Caco-2 (cell line): ENCODE results near the gene WBP1L. TPM values are rescaled to one million over a fixed set of nuclear protein-coding genes. Genes with fewer than 3 reads are reported as not detected.

Experiments used
- BruUV-seq: library from RNA; stranded (reverse); fragments of 400-500 nt; replicated peaks from 2 replicates; lab custom pipeline; 2021; lab: Mats Ljungman, UMichigan
- CTCF ChIA-PET: fragments of 300-600 bp; sonication (Branson Sonifier 250); formaldehyde crosslinking; loops from one replicate; lab custom pipeline; 2022; ENCODE audit warnings: antibody characterized with exemption; lab: Charles Lee
- POLR2A ChIA-PET: fragments of 300-600 bp; sonication (Branson Sonifier 250); formaldehyde crosslinking; loops from one replicate; lab custom pipeline; 2022; ENCODE audit warnings: antibody characterized with exemption; lab: Charles Lee
- DNase-seq, 2 experiments: peaks; one replicate each; pipeline versions ENCODE4 v3.0.0 to v3.0.0-alpha.2; 2020 to 2022
- H3K27me3 ChIP-seq: replicated peaks from 2 replicates; pipeline ENCODE4 v1.6.0; 2011; ENCODE audit warnings: low read length; ENCODE audit not compliant: control insufficient read depth, insufficient read depth
- H3K36me3 ChIP-seq: 2 replicates; pipeline ENCODE4 v1.5.1; 2011; ENCODE audit warnings: low read length; ENCODE audit not compliant: control insufficient read depth, insufficient read depth
- H3K4me1 ChIP-seq: fragments of 250-450 bp; sonication (Bioruptor Pico); 2 replicates; pipeline ENCODE4 v1.5.1; 2020; ENCODE audit warnings: mild to moderate bottlenecking
- H3K4me3 ChIP-seq: 2 replicates; pipeline ENCODE4 v1.5.1; 2011; ENCODE audit warnings: low read depth, mild to moderate bottlenecking, control low read depth, low read length
- H3K9me3 ChIP-seq: fragments of 250-450 bp; sonication (Bioruptor Pico); 2 replicates; pipeline ENCODE4 v1.5.1; 2020; ENCODE audit warnings: mild to moderate bottlenecking, moderate library complexity
- H3K27ac Mint-ChIP-seq: one replicate; pipeline ENCODE4 v1.8.0; 2022; ENCODE audit warnings: mixed read lengths; ENCODE audit not compliant: unreplicated experiment
- H3K27me3 Mint-ChIP-seq: one replicate; pipeline ENCODE4 v1.8.0; 2022; ENCODE audit warnings: mixed read lengths; ENCODE audit not compliant: insufficient read depth, unreplicated experiment
- H3K36me3 Mint-ChIP-seq: one replicate; pipeline ENCODE4 v1.8.0; 2022; ENCODE audit warnings: mild to moderate bottlenecking, mixed read lengths; ENCODE audit not compliant: insufficient read depth, unreplicated experiment
- H3K4me1 Mint-ChIP-seq: one replicate; pipeline ENCODE4 v1.8.0; 2022; ENCODE audit warnings: low read depth, mixed read lengths; ENCODE audit not compliant: unreplicated experiment
- H3K4me3 Mint-ChIP-seq: one replicate; pipeline ENCODE4 v1.8.0; 2022; ENCODE audit warnings: mild to moderate bottlenecking, moderate library complexity, mixed read lengths; ENCODE audit not compliant: unreplicated experiment
- H3K9me3 Mint-ChIP-seq: one replicate; pipeline ENCODE4 v1.8.0; 2022; ENCODE audit warnings: mixed read lengths; ENCODE audit not compliant: unreplicated experiment
- intact Hi-C: fragments of 100-400 bp; cut with micrococcal nuclease; formaldehyde crosslinking; loops from one replicate; pipeline ENCODE4 v1.10.0; 2022; ENCODE audit not compliant: unreplicated experiment
- total RNA-seq: library from RNA; stranded (reverse); gene quantifications from 2 replicates; pipeline ENCODE4 v1.2.3, GENCODE V29; 2022
- TF ChIP-seq, protein P1 (sequence below), 2 experiments: fragments of 200-600 bp in 1 of 2; IDR thresholded peaks; 1 replicate in 1 of 2; 2 replicates in 1 of 2; pipeline versions ENCODE4 v1.5.1 to v1.8.0; 2011 to 2022; ENCODE audit warnings: antibody characterized with exemption in 1 of 2, control low read depth in 1 of 2, inconsistent platforms in 1 of 2, low read depth in 1 of 2, low read length in 1 of 2, mild to moderate bottlenecking in 1 of 2, moderate library complexity in 1 of 2; ENCODE audit not compliant: insufficient read depth in 1 of 2, severe bottlenecking in 1 of 2, unreplicated experiment in 1 of 2

The WBP1L gene
- total RNA-seq, 1 experiment from 2014 or later = 28.2 TPM

DNA sequence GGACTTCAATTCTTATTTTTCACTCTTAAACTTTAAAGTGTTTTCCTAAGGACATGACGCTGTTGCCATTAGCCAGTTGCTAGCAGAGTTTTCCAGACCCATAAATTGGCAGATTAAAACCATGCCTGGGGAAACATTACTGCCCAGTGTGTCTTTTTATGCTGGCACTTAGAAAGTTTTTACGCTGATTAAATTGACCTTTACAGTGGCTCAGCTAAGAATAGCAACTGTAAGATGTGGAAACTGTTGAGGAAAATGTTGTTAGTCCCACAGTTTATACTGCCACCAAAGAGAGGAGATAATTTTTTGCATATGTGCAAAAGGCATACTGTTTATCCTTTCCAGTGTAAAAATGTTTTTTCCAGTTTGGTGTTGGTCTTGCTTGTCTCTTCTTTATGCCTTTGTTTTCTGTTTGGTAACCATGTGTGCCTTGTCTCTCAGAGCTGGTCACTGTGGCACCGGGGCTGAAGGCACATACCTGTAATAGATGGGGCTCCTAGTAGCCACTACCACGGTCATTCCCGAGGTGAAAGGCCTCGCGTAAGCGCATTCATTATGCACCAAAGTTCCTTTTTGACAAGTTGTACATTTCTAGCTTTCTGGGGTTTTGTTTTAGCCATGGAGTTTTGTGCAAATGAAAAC lies 48.1 kb downstream of the WBP1L start:
- Mint-ChIP-seq H3K4me1 (no peaks in the 10 kb centered on the region), H3K9me3 (no peaks in the 10 kb centered on the region), H3K27me3 (no peaks in the 10 kb centered on the region), H3K27ac (no peak overlapping the region), H3K4me3 (no peak overlapping the region), H3K36me3 (no peaks in the 10 kb centered on the region)
- POLR2A ChIA-PET = no interaction called here
- H3K9me3 ChIP-seq = no peaks in the 10 kb centered on the region
- H3K36me3 ChIP-seq = no peaks in the 10 kb centered on the region
- TF ChIP-seq, protein P1, sequence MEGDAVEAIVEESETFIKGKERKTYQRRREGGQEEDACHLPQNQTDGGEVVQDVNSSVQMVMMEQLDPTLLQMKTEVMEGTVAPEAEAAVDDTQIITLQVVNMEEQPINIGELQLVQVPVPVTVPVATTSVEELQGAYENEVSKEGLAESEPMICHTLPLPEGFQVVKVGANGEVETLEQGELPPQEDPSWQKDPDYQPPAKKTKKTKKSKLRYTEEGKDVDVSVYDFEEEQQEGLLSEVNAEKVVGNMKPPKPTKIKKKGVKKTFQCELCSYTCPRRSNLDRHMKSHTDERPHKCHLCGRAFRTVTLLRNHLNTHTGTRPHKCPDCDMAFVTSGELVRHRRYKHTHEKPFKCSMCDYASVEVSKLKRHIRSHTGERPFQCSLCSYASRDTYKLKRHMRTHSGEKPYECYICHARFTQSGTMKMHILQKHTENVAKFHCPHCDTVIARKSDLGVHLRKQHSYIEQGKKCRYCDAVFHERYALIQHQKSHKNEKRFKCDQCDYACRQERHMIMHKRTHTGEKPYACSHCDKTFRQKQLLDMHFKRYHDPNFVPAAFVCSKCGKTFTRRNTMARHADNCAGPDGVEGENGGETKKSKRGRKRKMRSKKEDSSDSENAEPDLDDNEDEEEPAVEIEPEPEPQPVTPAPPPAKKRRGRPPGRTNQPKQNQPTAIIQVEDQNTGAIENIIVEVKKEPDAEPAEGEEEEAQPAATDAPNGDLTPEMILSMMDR (IDR thresholded peaks at IDR 0.05; ENCODE audit: insufficient read depth in 1 of 2, low read depth in 1 of 2, low read length in 1 of 2, severe bottlenecking in 1 of 2, unreplicated experiment in 1 of 2) = no peak
- no peaks in the 10 kb centered on the region for H3K27me3 ChIP-seq
- intact Hi-C loops = no loop called here
- H3K4me1 ChIP-seq = 0 out of 2 replicates have a peak, but pooled peaks cover 4% of the 10 kb centered on the region
- BruUV-seq = no TSS peak
- no peak for DNase-seq
- H3K4me3 ChIP-seq = no peak overlapping the region
- CTCF ChIA-PET = no interaction called here

DNA sequence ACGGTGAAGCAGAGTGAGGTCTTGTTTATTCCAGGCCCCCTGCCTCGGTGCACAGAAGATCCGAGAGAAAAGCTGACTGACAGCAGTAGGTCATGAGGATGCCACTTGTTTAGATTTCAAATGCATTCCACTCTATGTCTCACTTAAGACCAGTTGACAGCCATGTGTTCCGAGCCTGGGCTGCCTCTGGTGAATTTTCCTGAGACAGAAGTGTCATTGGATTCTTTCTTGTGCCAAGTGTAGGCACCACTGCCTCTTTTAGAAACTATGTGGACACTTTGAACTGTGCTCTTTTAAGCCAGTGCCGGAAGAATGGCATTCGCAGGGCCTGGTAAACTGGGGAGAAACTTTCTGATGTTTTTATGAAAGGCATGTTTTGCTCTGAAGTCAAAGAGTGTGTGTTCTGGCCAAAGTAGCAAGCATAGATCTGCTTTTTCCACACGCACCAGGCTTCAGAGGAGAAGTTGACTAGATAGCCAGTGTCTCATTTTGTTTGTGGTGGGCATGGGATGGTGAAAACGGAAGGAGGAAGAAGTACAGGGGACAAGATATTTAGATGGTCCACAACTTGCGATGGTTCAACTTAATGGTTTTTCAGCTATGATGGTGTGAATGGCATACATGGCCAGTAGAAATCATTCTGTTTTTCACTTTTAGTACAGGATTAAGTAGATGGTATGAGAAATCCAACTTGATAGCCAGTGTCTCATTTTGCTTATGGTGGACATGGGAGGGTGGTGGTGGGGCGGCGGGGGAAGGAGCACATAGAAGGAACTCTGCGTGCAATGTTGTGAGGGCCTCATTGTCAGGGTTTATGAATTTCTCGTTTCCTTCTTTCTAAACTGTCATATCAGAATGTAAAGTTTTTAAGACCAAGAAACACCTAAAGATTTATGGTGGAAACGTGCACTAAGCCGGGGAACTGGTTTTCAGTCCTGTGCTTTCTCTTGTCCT lies 52.0 kb downstream of the WBP1L start:
- no TSS peak for BruUV-seq
- no peak for DNase-seq
- H3K27ac Mint-ChIP-seq = no peak overlapping the region
- Histone ChIP-seq H3K4me3 (no peak overlapping the region), H3K9me3 (no peaks in the 10 kb centered on the region), H3K27me3 (no peaks in the 10 kb centered on the region), H3K36me3 (no peaks in the 10 kb centered on the region), H3K4me1 (no peaks in the 10 kb centered on the region)
- H3K4me1 Mint-ChIP-seq = no peaks in the 10 kb centered on the region
- ChIA-PET CTCF (interaction anchor here (0.6 kb wide), 1 partner anchor 157 kb away, joined by 3 read pairs; no protein-coding TSS in a partner anchor), POLR2A (no interaction called here)
- H3K27me3 Mint-ChIP-seq = no peaks in the 10 kb centered on the region
- H3K36me3 Mint-ChIP-seq = no peaks in the 10 kb centered on the region
- TF ChIP-seq, protein P1 (IDR thresholded peaks at IDR 0.05; ENCODE audit: insufficient read depth in 1 of 2, low read depth in 1 of 2, low read length in 1 of 2, severe bottlenecking in 1 of 2, unreplicated experiment in 1 of 2) = no peak
- no peak overlapping the region for H3K4me3 Mint-ChIP-seq
- no peaks in the 10 kb centered on the region for H3K9me3 Mint-ChIP-seq
- intact Hi-C loops = no loop called here

- H3K36me3 Mint-ChIP-seq = no peaks in the 10 kb centered on the region
- intact Hi-C loops = no loop called here
- TF ChIP-seq, protein P1 (IDR thresholded peaks at IDR 0.05; ENCODE audit: insufficient read depth in 1 of 2, low read depth in 1 of 2, low read length in 1 of 2, severe bottlenecking in 1 of 2, unreplicated experiment in 1 of 2) = no peak
- Histone ChIP-seq H3K36me3 (no peaks in the 10 kb centered on the region), H3K9me3 (no peaks in the 10 kb centered on the region), H3K4me3 (no peak overlapping the region), H3K27me3 (no peaks in the 10 kb centered on the region), H3K4me1 (no peaks in the 10 kb centered on the region)
- DNase-seq = no peak
- H3K9me3 Mint-ChIP-seq = no peaks in the 10 kb centered on the region
- no peaks in the 10 kb centered on the region for H3K4me1 Mint-ChIP-seq
- ChIA-PET CTCF (no interaction called here), POLR2A (no interaction called here)
- BruUV-seq = no TSS peak
- no peak overlapping the region for H3K4me3 Mint-ChIP-seq
- H3K27me3 Mint-ChIP-seq = no peaks in the 10 kb centered on the region
- no peak overlapping the region for H3K27ac Mint-ChIP-seq
Measured at GRCh38 chr10:102796407-102797176, 52.8 kb downstream of the WBP1L start.
